HG02970 (cell line): ENCODE results near the gene BMP8A.
"Not testable (repeated sequence)": the region's sequence is repeated elsewhere in the genome, so short reads cannot be mapped to it uniquely, and the experiment has no call there.

ENCODE experiments used
- ATAC-seq: cut with Tn5 transposase; IDR thresholded peaks from one replicate; pipeline ENCODE4 v1.9.1; 2021; ENCODE audit warnings: mild to moderate bottlenecking, moderate library complexity, moderate number of reproducible peaks; ENCODE audit not compliant: unreplicated experiment, low FRiP score

BMP8A gene

GRCh38 chr1:39491146-39491921, at the start of gene BMP8A:
TSS of gene BMP8A (plus strand) at chr1:39491636. CDS start at chr1:39491992, 356 bp downstream.
- peak; percentile 69 for ATAC-seq

GRCh38 chr1:39441797-39442196, 49.6 kb upstream of the BMP8A start:
- ATAC-seq, result no peak

GRCh38 chr1:39445573-39445972, 45.9 kb upstream of the BMP8A start:
- ATAC-seq, result no peak

- ATAC-seq, result no peak
These were observed 44.4 kb upstream of the BMP8A start for GRCh38 chr1:39446986-39447567.

GRCh38 chr1:39450041-39450440, 41.4 kb upstream of the BMP8A start:
- not testable (repeated sequence) for ATAC-seq

- ATAC-seq, result no peak
These were observed 40.4 kb upstream of the BMP8A start for GRCh38 chr1:39450956-39451606.

GRCh38 chr1:39452081-39452480, 39.4 kb upstream of the BMP8A start:
- no peak for ATAC-seq

GRCh38 chr1:39452540-39452939, 38.9 kb upstream of the BMP8A start:
- no peak for ATAC-seq

GRCh38 chr1:39453603-39454002, 37.8 kb upstream of the BMP8A start:
- ATAC-seq, result no peak

- ATAC-seq, result no peak
These were observed 32.4 kb upstream of the BMP8A start for GRCh38 chr1:39458991-39459390.

GRCh38 chr1:39462074-39462473, 29.4 kb upstream of the BMP8A start:
- no peak for ATAC-seq

- no peak for ATAC-seq
These were observed 24.9 kb upstream of the BMP8A start for GRCh38 chr1:39466413-39467107.

- not testable (repeated sequence) for ATAC-seq
These were observed 24.2 kb upstream of the BMP8A start for GRCh38 chr1:39467108-39467720.

GRCh38 chr1:39469150-39469549, 22.3 kb upstream of the BMP8A start:
- no peak for ATAC-seq

GRCh38 chr1:39470040-39470439, 21.4 kb upstream of the BMP8A start:
- ATAC-seq, result no peak

GRCh38 chr1:39472826-39473225, 18.6 kb upstream of the BMP8A start:
- no peak for ATAC-seq

GRCh38 chr1:39473324-39473723, 18.1 kb upstream of the BMP8A start:
- no peak for ATAC-seq

GRCh38 chr1:39474810-39475209, 16.6 kb upstream of the BMP8A start:
- ATAC-seq, result no peak

GRCh38 chr1:39475551-39475950, 15.9 kb upstream of the BMP8A start:
- ATAC-seq, result not testable (repeated sequence)

GRCh38 chr1:39478126-39478915, 13.1 kb upstream of the BMP8A start:
- no peak for ATAC-seq
